Germinal center (tissue), 1 donor: ENCODE measurements around the gene BCAP29.

Experiments used
- DNase-seq: peaks from one replicate; pipeline ENCODE4 v3.0.0; 2012; ENCODE audit warnings: mixed read lengths, low spot score

BCAP29 gene

DNA sequence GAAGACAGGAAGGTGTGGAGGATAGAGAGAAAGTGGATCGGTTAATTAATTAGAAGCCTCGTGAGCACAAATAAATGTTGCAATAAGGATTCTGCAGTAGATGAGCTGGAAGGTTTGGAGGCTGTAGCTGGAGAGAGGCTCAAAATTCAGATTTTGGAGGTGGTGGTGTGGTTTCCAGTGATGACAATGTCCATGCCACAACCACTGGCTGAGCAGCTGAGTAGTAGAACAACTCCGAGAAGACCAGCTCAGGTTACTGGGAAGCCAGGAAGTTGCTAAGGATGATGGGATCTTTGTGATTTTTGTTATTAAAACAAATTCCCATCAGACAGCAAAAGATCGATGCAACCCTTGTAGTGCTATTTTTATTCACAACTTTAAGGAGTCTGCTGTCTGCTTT lies 88.2 kb downstream of the BCAP29 start:
- no peak for DNase-seq
